Superior temporal gyrus (tissue), 1 donor: ENCODE data around the gene ARPP19.
"Not testable (repeated sequence)": the region's sequence is repeated elsewhere in the genome, so short reads cannot be mapped to it uniquely, and the experiment has no call there.

Source experiments
- DNase-seq: peaks from one replicate; pipeline ENCODE4 v3.0.0-alpha.2; 2016; ENCODE audit errors: extremely low spot score

The ARPP19 gene

GRCh38 chr15:52514482-52514881 is 54.3 kb downstream of the ARPP19 start:
- DNase-seq, result no peak

GRCh38 chr15:52512869-52513268 is 56.0 kb downstream of the ARPP19 start:
- not testable (repeated sequence) for DNase-seq

- no peak for DNase-seq
Observed at GRCh38 chr15:52511084-52511483, 57.7 kb downstream of the ARPP19 start.

- DNase-seq, result no peak
Observed at GRCh38 chr15:52509500-52510245, 59.2 kb downstream of the ARPP19 start.

- no peak for DNase-seq
Observed at GRCh38 chr15:52506549-52506948, 62.3 kb downstream of the ARPP19 start.

- no peak for DNase-seq
Observed at GRCh38 chr15:52505151-52505550, 63.7 kb downstream of the ARPP19 start.

GRCh38 chr15:52503788-52504496 is 64.9 kb downstream of the ARPP19 start:
- no peak for DNase-seq

- no peak for DNase-seq
Observed at GRCh38 chr15:52502608-52503007, 66.2 kb downstream of the ARPP19 start.

GRCh38 chr15:52499506-52499905 is 69.3 kb downstream of the ARPP19 start:
- peak; percentile 77 for DNase-seq

- no peak for DNase-seq
Observed at GRCh38 chr15:52498706-52499105, 70.1 kb downstream of the ARPP19 start.
